HG03139 (cell line): ENCODE measurements around the gene ZP1.

Experiments used
- ATAC-seq: cut with Tn5 transposase; IDR thresholded peaks from one replicate; pipeline ENCODE4 v1.9.1; 2021; ENCODE audit not compliant: unreplicated experiment

The ZP1 gene

DNA sequence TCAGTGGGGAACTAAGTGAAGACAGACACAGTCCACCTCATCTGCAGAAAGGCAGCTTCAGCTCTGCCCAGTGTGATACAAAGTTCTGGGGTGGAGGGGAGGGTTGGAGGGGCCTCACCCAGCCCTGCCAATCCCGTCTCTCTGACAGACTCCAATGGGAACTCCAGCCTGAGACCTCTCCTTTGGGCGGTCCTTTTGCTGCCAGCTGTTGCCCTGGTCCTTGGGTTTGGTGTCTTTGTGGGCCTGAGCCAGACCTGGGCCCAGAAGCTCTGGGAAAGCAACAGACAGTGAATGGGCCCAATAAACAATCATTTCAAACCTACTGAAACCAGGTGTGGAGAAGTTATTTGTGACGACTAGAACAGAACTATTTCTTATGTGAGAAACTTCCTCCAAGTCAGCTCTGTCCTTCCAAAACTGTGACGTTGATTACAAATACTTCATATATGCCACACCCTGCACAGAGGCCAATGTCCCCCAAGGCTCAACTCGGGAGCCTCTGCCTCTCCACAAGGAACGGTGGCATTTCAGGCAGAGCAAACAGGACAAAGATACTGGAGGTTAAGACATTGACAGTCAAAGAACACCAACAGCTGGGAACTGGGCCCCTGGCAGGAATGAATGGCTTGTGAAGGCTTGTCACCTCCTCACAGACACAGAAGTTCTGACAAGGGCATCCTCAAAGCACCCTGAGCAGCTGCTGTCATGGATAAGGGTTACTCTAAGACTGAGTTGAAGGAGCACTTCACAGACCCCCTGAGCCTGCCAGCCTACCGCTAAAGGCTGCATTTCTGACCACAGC, 8.2 kb downstream of the ZP1 start:
- no peak for ATAC-seq

DNA sequence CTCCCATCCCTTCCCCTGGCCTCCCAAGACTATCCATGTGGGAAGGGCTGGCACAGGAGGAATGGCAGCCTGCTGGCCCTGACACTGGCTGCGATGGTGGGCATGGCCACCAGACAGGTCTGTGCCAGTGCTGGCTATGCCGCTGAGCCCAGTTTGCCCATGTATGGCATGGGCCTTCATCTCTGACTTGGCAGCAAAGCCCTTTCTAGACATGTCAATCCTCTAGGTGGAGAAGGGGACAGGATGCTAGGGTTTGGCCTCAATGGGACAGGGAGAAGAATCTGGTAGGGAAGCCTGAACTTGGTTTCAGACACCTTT, 8.8 kb downstream of the ZP1 start:
- no peak for ATAC-seq

DNA sequence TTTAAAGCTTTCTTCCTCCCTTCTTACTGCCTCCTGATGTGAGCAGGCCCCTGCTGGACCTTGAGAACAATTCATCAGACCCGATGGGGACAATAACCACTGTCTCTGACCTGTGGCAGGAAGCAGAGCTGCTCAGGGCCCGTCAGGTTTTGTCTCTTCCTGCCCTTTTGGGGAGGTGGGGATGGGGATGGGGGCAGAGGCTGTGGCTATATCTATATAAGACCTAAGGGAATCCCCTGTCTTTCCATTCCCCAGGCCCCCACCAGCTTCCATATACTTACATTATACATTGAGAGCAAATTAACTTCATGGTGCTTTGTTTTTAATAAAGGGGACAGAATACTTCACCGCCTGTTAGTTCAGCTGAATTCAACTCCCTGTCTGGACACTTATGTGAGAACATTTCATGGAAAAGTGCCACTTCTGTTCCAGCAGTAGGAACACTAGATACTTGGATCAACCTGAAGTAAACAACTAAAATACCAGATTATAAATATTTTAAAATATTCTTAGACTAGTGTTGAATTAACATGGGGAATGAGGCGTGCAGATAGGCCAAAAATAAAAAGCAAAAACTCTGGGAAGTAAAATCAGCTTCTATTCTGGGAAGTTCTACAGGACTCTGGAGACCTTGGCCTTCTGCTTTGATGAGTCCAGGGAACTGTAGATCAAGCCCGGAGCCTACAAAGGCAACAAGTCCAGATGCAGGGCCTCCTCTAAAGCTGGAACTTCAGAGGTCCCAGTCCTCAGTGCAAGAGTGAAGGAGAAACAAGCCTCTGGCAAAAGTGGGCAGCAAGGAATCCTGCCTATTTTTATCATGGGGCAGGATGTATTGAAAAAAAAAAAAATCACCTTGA, 11.1 kb downstream of the ZP1 start:
- no peak for ATAC-seq

- no peak for ATAC-seq
Measured at GRCh38 chr11:60879104-60879503, 11.8 kb downstream of the ZP1 start.

- no peak for ATAC-seq
Measured at GRCh38 chr11:60879971-60880588, 12.7 kb downstream of the ZP1 start.

DNA sequence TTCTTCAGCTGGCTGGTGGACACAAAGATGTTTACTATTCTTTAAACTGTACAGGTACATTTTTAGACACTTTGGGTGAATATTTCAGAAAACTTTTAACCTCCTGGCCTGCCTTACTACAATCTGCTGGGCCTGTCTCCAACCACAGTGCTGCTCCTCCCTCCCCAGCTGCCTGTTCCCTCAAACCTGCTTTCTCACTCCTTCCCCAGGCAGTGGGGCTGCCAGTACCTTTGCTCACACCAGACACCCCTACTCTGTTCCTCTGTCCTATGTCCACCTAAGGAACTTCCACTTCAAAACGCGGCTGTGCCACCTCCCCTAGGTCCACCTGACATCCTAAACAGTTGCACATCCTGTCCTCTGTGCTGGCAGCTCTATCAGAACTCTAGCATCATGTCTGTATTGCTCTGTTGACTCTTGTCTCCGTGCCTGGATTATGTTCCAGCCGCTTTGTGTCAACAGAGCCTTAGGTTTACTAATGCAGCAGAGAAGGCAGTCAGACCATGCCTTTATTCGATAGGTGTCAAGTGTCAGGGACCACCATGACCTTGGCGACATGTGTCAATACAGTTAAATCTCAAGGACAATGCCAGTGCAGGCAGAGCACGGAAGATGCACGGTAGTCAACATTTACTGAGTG, 13.4 kb downstream of the ZP1 start:
- ATAC-seq = no peak

GRCh38 chr11:60887556-60887955, 20.2 kb downstream of the ZP1 start:
- ATAC-seq = no peak

DNA sequence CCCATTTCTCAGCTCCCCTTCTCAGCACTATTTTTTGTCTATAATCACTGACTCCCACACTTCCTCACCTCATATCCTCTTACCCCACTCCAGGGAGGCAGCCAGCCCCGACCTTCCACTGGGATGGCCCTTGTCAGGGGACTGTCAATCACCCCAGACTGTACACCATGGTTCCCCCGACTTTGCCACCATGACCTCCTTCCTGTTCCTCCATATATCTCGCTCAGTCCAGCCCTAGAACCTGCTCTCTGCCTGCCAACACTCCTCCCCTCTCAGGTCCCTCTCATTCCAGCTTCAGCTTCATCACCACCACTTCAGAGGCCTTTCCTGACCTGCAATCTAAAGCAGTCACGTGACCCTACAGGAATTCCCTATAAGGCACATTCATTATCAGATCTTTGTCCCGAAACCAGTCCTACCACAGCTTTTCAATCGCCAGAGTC, 22.5 kb downstream of the ZP1 start:
- no peak for ATAC-seq

DNA sequence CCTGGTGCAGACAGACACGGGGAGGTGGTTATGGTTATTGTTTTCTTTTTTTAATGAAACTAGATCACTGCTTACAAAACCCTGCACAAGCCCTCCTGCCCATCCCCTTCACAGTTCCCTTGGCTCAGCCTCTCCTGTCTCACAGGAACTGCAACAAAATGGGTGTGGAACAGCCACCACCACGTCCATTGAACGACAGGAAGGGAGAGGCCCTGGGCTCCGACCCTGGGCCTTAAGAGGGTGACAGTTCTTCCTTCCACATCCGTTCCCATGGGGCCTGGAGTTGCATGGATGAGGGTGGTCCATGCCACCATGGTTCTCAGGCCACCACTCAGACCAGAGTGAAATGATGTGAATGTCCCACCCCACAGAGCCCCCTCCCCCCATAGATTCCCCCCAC, 23.4 kb downstream of the ZP1 start:
- no peak for ATAC-seq

DNA sequence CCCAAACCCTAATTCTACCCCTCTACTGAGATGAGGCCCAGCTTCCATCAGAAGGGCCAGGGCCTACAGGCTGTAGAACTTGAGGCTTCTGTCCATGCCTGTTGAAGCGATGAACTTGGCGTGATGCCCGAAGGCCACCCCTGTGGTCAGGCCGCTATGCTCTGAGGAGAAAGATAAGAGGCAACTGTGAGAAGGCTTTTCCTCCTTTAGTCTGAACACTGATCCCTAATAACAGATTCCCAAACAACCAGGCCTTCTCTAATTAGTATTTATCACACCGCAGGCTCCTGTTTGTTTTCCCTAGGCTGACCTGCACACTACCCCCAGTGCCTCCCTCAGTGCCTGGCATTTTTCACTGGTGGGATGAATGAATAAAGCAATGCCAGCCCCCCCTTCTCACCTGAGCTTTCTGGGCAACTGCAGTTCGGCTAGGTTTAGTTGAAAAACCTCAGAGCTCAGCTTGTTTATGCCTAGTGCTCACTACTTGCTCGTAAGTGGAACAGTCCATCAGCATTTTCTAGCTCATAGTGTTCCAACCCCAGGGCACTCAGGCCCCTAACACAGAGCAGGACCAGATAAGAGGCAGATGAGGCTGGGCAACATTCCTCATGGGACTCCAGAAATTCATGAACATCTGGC, 23.9 kb downstream of the ZP1 start:
- ATAC-seq = no peak

GRCh38 chr11:60895687-60896086, 28.3 kb downstream of the ZP1 start:
- no peak for ATAC-seq

DNA sequence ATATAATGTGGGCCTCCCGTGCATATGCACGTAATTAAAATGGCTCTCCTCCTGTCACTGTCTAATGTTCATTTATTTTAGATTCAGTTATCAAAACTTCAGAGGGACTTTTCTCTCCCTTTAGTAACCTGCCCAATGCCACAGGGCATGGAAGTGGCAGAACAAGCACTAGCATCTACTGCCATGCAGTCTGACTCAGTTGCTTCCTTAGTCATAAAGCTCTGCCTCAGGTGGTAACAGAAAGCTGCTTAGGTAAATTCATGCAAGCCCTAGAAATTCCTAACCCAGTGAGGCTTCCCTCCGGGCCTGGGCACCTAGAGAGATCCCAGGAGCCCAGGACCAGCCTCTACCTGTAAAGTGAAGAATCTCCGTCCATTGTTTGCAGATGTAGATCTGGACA, 30.2 kb downstream of the ZP1 start:
- no peak for ATAC-seq

- ATAC-seq = no peak
Measured at GRCh38 chr11:60899046-60899936, 31.9 kb downstream of the ZP1 start.

DNA sequence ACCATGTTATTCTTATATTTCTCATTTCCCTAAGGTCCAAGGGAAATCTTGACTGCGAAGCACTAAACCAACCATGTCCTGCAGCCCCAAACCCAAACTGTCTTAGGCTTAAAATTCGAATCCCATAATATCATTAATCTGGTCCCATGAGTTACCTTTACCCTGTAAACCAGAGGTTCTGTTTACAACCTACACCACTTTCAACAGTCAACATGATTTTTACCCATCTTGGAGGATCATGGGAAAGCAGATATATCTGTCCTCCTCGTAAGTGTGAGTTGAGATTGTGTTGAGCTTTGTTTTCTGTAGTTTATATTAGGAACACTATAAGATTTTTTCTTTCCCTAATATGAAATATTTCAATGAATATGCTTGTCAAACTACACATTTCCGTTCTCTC, 32.6 kb downstream of the ZP1 start:
- no peak for ATAC-seq

DNA sequence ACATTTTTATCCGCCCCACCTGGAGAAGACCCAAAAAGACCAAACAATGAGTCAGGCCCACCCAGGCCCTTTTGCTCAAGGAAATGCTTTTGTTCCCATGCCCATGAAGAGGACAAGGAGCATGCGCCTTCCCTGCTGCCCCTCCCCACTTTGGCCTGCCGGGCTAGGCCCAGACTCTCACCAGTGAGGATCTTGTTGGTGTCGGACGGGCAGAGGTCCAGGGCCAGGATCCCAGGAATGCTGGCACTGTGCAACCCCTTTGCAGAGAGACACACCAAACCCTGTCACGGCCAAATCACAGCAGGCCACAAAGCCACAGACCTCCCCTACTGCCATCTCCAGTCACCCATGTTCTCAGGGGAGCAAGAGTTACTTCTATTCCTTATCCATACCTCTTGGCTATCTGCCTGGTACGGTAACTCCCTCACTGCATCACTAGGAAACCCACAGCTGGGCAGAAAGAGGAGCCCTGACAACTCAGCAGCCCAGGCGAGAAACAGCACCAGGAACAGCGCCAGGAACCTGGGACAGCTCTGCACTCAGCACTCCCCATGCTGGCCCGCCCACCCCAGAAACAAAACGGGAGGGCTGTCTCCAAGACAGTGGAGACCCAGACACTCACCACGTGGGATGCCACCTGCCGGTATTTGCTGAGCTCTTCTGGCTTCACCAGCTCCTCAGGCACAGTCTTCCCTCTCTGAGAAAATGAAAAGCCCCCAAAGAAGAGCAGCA, 33.5 kb downstream of the ZP1 start:
- no peak for ATAC-seq

DNA sequence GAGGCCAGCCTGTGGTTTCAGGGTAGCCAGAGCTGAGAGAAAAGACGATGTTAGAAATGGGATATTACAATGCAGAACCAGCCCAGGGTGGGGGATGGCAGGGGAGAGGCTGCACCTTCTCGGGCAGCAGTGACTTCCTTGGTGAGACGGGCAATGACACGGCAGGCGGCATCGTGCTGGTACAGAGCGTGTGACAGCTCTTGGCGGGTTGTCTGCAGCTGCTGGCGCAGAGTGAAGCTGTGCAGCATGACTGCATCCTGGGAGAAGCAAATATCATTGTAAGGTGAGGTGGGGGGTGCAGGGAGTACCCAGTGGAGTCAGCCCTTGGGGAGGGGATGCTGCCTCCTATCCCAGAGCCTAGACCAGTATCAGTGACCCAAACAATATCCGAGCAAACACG, 35.3 kb downstream of the ZP1 start:
- no peak for ATAC-seq

DNA sequence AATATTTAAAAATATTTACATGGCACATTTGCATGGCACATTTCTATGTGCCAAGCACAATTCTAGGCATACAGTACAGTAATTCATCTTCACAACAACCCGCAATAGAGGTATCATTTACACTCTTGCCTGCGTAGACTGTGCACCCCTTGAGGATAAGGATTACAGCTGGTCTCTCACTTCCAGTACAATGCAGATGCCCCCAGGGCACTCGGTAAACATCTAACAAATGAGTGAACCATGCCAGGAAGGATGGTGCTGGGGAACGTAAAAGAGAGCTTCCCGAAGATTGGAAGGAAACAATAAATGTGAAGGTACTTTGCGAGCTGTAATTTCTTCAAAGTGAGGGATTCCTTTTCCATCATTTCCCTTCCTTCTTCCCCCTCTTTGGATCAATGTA, 37.7 kb downstream of the ZP1 start:
- no peak for ATAC-seq

GRCh38 chr11:60905551-60906113, 38.3 kb downstream of the ZP1 start:
- no peak for ATAC-seq
